ENCODE measurements around the gene TREH. TPM values are rescaled to one million over a fixed set of nuclear protein-coding genes. Genes with fewer than 3 reads are reported as not detected.

TREH gene
- total and polyA plus RNA-seq, 2 experiments from 2014 or later = 0.42 TPM; not detected in 1

- Histone ChIP-seq H3K27ac (no peak overlapping the region), H3K4me1 (ENCODE audit: low read depth) (no peaks in the 10 kb centered on the region), H3K4me3 (no peak overlapping the region), H3K36me3 (no peaks in the 10 kb centered on the region), H3K9me3 (ENCODE audit: low read depth) (no peaks in the 10 kb centered on the region), H3K27me3 (no peaks in the 10 kb centered on the region)
- no peak for TF ChIP-seq CTCF (IDR thresholded peaks at IDR 0.05; ENCODE audit: low read depth, low read length)
- DNase-seq (ENCODE audit: low read depth in 1 of 2, low spot score in 1 of 2) = no peak
Measured at GRCh38 chr11:118705791-118706545, 26.5 kb upstream of the TREH start.

DNA sequence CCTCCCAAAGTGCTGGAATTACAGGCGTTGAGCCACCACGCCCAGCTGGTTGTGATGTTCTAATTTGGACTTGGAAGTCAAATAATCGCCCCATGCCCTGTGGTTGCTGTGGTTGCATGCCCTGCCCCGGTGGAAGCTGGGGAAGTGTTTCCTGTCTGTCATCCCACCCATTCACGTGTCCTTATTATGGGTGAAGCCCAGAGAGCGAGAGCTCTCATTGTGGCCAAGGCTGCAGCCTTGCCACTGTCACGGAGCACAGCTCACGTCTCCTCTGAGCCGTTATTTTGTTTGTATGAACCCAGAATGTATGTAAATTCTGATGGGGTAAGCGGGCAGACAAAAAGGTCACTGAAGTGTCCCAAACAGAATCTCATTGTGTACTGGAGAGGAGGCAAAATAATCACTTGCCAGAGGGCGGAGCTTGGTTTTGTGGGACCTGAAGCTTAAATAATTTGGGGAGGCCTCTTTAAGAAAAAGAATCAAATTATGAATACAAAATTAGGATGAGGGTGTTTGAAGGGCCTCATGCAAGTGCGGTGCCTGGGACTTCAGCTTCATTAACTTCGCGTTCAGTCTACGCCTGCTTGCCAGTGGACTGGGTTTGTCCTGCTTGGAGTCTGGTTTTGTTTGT, 25.8 kb upstream of the TREH start:
- no peaks in the 10 kb centered on the region for H3K36me3 ChIP-seq
- H3K27ac ChIP-seq = no peak overlapping the region
- TF ChIP-seq CTCF (IDR thresholded peaks at IDR 0.05; ENCODE audit: low read depth, low read length) = no peak
- H3K27me3 ChIP-seq = no peaks in the 10 kb centered on the region
- no peak overlapping the region for H3K4me3 ChIP-seq
- no peaks in the 10 kb centered on the region for H3K9me3 ChIP-seq (ENCODE audit: low read depth)
- DNase-seq (ENCODE audit: low read depth in 1 of 2, low spot score in 1 of 2) = no peak
- no peaks in the 10 kb centered on the region for H3K4me1 ChIP-seq (ENCODE audit: low read depth)

- Histone ChIP-seq H3K27me3 (no peaks in the 10 kb centered on the region), H3K36me3 (no peaks in the 10 kb centered on the region), H3K4me3 (no peak overlapping the region), H3K27ac (no peak overlapping the region), H3K9me3 (ENCODE audit: low read depth) (no peaks in the 10 kb centered on the region), H3K4me1 (ENCODE audit: low read depth) (no peaks in the 10 kb centered on the region)
- TF ChIP-seq CTCF (IDR thresholded peaks at IDR 0.05; ENCODE audit: low read depth, low read length) = no peak
- no peak for DNase-seq (ENCODE audit: low read depth in 1 of 2, low spot score in 1 of 2)
Measured at GRCh38 chr11:118703563-118704106, 24.2 kb upstream of the TREH start.

DNA sequence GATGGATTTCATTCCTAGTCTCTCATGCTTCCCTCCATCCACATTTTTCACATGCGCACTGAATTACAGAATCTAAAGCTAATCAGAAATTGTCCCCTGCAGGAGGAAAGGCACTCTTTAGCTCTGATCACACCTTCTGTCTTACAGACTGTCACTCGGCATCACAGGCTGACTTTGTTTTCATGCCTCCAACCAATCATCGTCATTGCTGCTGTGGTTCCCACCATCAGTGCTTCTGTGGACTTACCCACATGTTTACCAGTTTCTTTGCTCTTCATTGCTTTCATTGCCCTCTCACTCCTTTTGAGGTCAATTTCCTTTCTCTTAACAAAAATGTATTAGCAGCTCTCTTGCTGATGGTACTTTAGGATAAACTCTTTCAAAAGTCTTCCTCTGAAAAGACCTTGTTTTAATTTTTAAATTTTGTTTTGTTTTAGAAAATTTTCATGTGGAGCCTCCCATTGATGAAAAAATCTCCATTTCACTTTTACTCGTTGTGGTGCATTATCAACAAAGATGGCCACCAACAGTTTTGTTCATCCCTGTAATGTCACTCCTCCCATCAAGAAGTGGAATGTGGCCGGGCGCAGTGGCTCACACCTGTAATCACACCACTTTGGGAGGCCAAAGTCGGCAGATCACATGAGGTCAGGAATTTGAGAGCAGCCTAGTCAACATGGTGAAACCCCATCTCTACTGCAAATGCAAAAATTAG, 20.2 kb upstream of the TREH start:
- Histone ChIP-seq H3K9me3 (ENCODE audit: low read depth) (no peaks in the 10 kb centered on the region), H3K27ac (no peak overlapping the region), H3K4me3 (no peak overlapping the region), H3K27me3 (no peaks in the 10 kb centered on the region), H3K4me1 (ENCODE audit: low read depth) (no peaks in the 10 kb centered on the region), H3K36me3 (no peaks in the 10 kb centered on the region)
- no peak for TF ChIP-seq CTCF (IDR thresholded peaks at IDR 0.05; ENCODE audit: low read depth, low read length)
- no peak for DNase-seq (ENCODE audit: low read depth in 1 of 2, low spot score in 1 of 2)

- no peak for DNase-seq (ENCODE audit: low read depth in 1 of 2, low spot score in 1 of 2)
- Histone ChIP-seq H3K27ac (no peak overlapping the region), H3K9me3 (ENCODE audit: low read depth) (no peaks in the 10 kb centered on the region), H3K36me3 (no peaks in the 10 kb centered on the region), H3K27me3 (no peaks in the 10 kb centered on the region), H3K4me1 (ENCODE audit: low read depth) (no peaks in the 10 kb centered on the region), H3K4me3 (no peak overlapping the region)
- no peak for TF ChIP-seq CTCF (IDR thresholded peaks at IDR 0.05; ENCODE audit: low read depth, low read length)
Measured at GRCh38 chr11:118697346-118697745, 17.9 kb upstream of the TREH start.

Measured in cardiac muscle cell (in vitro differentiated cells and primary cell).